Thyroid gland (tissue), 4 donors: Measurements from ENCODE around the gene REC114. TPM values are rescaled to one million over a fixed set of nuclear protein-coding genes. Genes with fewer than 3 reads are reported as not detected.

Experiments used
- DNase-seq, 2 donors: peaks; one replicate each; pipeline ENCODE4 v3.0.0-alpha.2; 2019
- H3K27ac ChIP-seq, 3 donors: fragments of 200-600 bp; sonication (generic); 1 replicate in 2 of 3; 2 replicates in 1 of 3; pipeline ENCODE4 v1.5.1; 2016 to 2019; ENCODE audit warnings: mild to moderate bottlenecking in 1 of 3, moderate library complexity in 1 of 3
- H3K27me3 ChIP-seq: fragments of 200-600 bp; sonication (generic); one replicate; pipeline ENCODE4 v1.5.1; 2019
- H3K36me3 ChIP-seq, 2 donors: fragments of 200-600 bp; sonication (generic); one replicate each; pipeline ENCODE4 v1.5.1; 2016 to 2019
- H3K4me1 ChIP-seq, 2 donors: fragments of 200-600 bp; sonication (generic); one replicate each; pipeline ENCODE4 v1.5.1; 2017 to 2019
- H3K4me3 ChIP-seq, 3 donors: fragments of 200-600 bp; sonication (generic); replicated peaks in 1 of 3; 1 replicate in 2 of 3; 2 replicates in 1 of 3; pipeline ENCODE4 v1.5.1; 2016; ENCODE audit warnings: mild to moderate bottlenecking in 1 of 3
- H3K9me3 ChIP-seq: fragments of 200-600 bp; sonication (generic); one replicate; pipeline ENCODE4 v1.5.1; 2017
- CTCF ChIP-seq, 6 experiments: fragments of 200-600 bp in 3 of 6; fragments of 450-650 bp in 3 of 6; sonication (generic) in 3 of 6; IDR thresholded peaks; one replicate each; pipeline ENCODE4 v1.5.1; 2016 to 2019; ENCODE audit warnings: antibody characterized with exemption in 6 of 6, mild to moderate bottlenecking in 2 of 6, inconsistent platforms in 1 of 6, moderate library complexity in 1 of 6
- POLR2A ChIP-seq, 2 donors: fragments of 450-650 bp; IDR thresholded peaks; one replicate each; pipeline ENCODE4 v1.6.1; 2017; ENCODE audit warnings: antibody characterized with exemption in 2 of 2, mild to moderate bottlenecking in 2 of 2, moderate library complexity in 1 of 2
- WGBS, 2 donors: methylation state at CpG; one replicate each; pipeline ENCODE4 v1.1.5; 2017; 5-methylcytosine and 5-hydroxymethylcytosine counted together
- intact Hi-C: fragments of 100-400 bp; cut with DNase I; formaldehyde crosslinking; loops from one replicate; pipeline ENCODE4 v1.15.1; 2023
- total RNA-seq, 4 donors: library from RNA; depleted of rRNA; stranded (reverse); fragments of >200 nt; gene quantifications; one replicate each; pipeline ENCODE4 v1.2.3, GENCODE V29; 2016

REC114 gene
- total RNA-seq, 4 donors from 2014 or later, result not detected

- Histone ChIP-seq H3K9me3 (no peaks in the 10 kb centered on the region), H3K4me1 (peaks cover 7 to 19% of the 10 kb centered on the region in 2 donors), H3K27me3 (no peaks in the 10 kb centered on the region), H3K4me3 (no peak overlapping the region), H3K36me3 (peaks cover 0 to 23% of the 10 kb centered on the region in 2 donors), H3K27ac (no peak overlapping the region)
- intact Hi-C loops, result no loop called here
- TF ChIP-seq CTCF (IDR thresholded peaks at IDR 0.05), result no peak
- no peak for TF ChIP-seq POLR2A (IDR thresholded peaks at IDR 0.05)
- no peak for DNase-seq
- WGBS, 2 donors, result 89 to 95% methylated on average over 1 of the region's 1 CpG
These were observed 146.8 kb downstream of the REC114 start for GRCh38 chr15:73589766-73590165.

GRCh38 chr15:73590263-73590662, 147.3 kb downstream of the REC114 start:
- Histone ChIP-seq H3K9me3 (no peaks in the 10 kb centered on the region), H3K4me3 (no peak overlapping the region), H3K4me1 (peaks cover 10 to 14% of the 10 kb centered on the region in 2 donors), H3K27ac (no peak overlapping the region), H3K27me3 (no peaks in the 10 kb centered on the region), H3K36me3 (peaks cover 0 to 23% of the 10 kb centered on the region in 2 donors)
- 93 to 96% methylated on average over 5 of the region's 5 CpGs for WGBS, 2 donors
- no peak for DNase-seq
- intact Hi-C loops, result no loop called here
- TF ChIP-seq POLR2A (IDR thresholded peaks at IDR 0.05) (no peak), CTCF (IDR thresholded peaks at IDR 0.05) (no peak)

GRCh38 chr15:73593304-73594074, 150.5 kb downstream of the REC114 start:
- H3K36me3 ChIP-seq, result peaks cover 0 to 8% of the 10 kb centered on the region in 2 donors
- H3K4me1 ChIP-seq, result peaks cover 24 to 36% of the 10 kb centered on the region in 2 donors
- intact Hi-C loops, result no loop called here
- DNase-seq, result peak; percentile 44 to 64
- WGBS, 2 donors, result 45 to 49% methylated on average over 9 of the region's 9 CpGs
- no peak for TF ChIP-seq CTCF (IDR thresholded peaks at IDR 0.05)
- TF ChIP-seq POLR2A (IDR thresholded peaks at IDR 0.05), result no peak
- no peaks in the 10 kb centered on the region for H3K27me3 ChIP-seq
- no peaks in the 10 kb centered on the region for H3K9me3 ChIP-seq
- H3K4me3 ChIP-seq, result no peak overlapping the region
- H3K27ac ChIP-seq, result no peak overlapping the region

GRCh38 chr15:73594109-73594508, 151.1 kb downstream of the REC114 start:
- TF ChIP-seq POLR2A (IDR thresholded peaks at IDR 0.05), result no peak
- no peak for TF ChIP-seq CTCF (IDR thresholded peaks at IDR 0.05)
- 79 to 81% methylated on average over 2 of the region's 2 CpGs for WGBS, 2 donors
- intact Hi-C loops, result no loop called here
- H3K36me3 ChIP-seq, result peaks cover 0 to 4% of the 10 kb centered on the region in 2 donors
- peaks cover 28 to 40% of the 10 kb centered on the region in 2 donors for H3K4me1 ChIP-seq
- H3K9me3 ChIP-seq, result no peaks in the 10 kb centered on the region
- no peak overlapping the region for H3K4me3 ChIP-seq
- DNase-seq, result no peak
- H3K27me3 ChIP-seq, result no peaks in the 10 kb centered on the region
- H3K27ac ChIP-seq, result no peak overlapping the region

GRCh38 chr15:73596174-73596573, 153.2 kb downstream of the REC114 start:
- 6 to 17% methylated on average over 1 of the region's 1 CpG for WGBS, 2 donors
- H3K36me3 ChIP-seq, result peaks cover 0 to 4% of the 10 kb centered on the region in 2 donors
- H3K9me3 ChIP-seq, result no peaks in the 10 kb centered on the region
- H3K4me3 ChIP-seq, result no peak overlapping the region
- peak in 1 of 2 donors; percentile 28 for DNase-seq
- intact Hi-C loops, result no loop called here
- no peak for TF ChIP-seq POLR2A (IDR thresholded peaks at IDR 0.05)
- no peak for TF ChIP-seq CTCF (IDR thresholded peaks at IDR 0.05)
- H3K27me3 ChIP-seq, result no peaks in the 10 kb centered on the region
- H3K4me1 ChIP-seq, result peaks cover 39 to 57% of the 10 kb centered on the region in 2 donors
- peak overlapping the region in 1 of 3 donors; percentile 2 for H3K27ac ChIP-seq
